ENCODE measurements around the gene RNF227.

DNA sequence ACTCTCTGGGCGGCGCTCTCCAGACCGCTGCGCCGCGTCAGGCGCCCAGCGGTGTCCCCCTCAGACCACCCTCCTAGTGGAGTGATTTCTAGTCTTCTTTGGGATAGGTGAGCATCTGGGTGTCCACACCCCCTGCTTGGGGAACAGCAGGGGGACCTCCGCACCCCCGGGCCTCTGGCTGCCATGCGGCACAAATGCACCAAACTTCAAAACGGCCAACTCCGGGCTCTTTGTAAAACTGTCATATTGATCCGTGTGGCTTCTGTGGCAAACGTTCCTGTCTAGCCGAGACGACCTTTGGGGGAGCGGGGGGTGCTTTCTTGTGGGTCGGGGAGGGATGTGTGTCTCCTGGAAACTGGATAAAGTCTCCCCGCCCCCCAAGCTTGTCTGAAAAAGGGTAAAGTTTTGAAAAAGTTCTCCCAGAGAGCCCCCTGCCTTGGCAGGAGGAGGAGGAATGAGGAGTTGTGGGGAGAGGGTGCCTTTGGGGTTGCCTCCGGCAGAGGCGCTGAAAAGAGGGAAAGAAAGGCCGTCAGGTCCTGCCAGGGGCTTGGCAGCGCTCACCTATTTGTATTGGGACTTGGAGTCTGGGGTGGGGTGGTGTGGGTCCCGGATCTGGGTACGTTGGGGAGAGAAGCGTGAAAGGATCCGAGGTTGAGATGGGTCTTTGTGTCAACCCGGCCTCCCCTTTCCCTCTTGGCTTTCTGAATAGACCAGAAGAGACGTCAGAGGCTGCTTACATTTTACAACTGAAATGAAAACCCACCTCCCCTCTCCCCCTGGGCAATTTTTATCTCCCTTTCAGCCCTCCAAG lies 29.7 kb downstream of the RNF227 start:
- peak; percentile 42 for TF ChIP-seq CTCF (IDR thresholded peaks at IDR 0.05; ENCODE audit: low read depth, low read length, poor library complexity, severe bottlenecking)
- no peak for TF ChIP-seq EZH2phosphoT487 (IDR thresholded peaks at IDR 0.05; ENCODE audit: borderline replicate concordance, low read length)
